ENCODE data around the gene GIMAP2. TPM values are rescaled to one million over a fixed set of nuclear protein-coding genes. Genes with fewer than 3 reads are reported as not detected.

The GIMAP2 gene
- polyA plus RNA-seq, 3 donors from 2014 or later = 63.1 to 93.5 (median 79.4) TPM

DNA sequence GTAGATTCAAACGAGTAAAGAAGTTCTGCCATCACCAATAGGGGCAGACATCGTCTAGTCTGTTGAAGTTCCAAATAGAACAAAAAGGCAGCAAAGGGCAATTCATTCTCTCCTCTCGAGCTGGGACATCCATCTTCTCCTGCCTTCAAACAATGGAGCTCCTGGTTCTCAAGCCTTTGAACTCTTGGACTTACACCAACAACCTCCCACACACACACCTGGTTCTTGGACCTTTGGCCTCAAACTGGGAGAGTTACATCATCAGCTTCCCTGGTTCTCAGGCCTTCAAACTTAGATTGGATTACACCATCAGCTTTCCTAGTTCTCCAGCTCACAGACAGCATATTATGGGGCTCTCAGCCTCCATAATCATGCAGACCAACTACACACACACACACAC is 41.9 kb downstream of the GIMAP2 start:
- H3K27me3 Mint-ChIP-seq (ENCODE audit: low read depth in 3 of 3) = peaks cover 0 to 1% (median 1%) of the 10 kb centered on the region in 3 donors
- H3K36me3 Mint-ChIP-seq = peaks cover 49 to 53% (median 52%) of the 10 kb centered on the region in 3 donors
- H3K4me1 Mint-ChIP-seq = peaks cover 57 to 69% of the 10 kb centered on the region in 2 donors
- H3K9me3 Mint-ChIP-seq = peaks cover 0 to 26% (median 7%) of the 10 kb centered on the region in 6 donors
- peak overlapping the region in 5 of 6 donors; percentile 1 to 47 (median 33) for H3K27ac Mint-ChIP-seq
- DNase-seq = no peak
- H3K4me3 Mint-ChIP-seq = no peak overlapping the region

DNA sequence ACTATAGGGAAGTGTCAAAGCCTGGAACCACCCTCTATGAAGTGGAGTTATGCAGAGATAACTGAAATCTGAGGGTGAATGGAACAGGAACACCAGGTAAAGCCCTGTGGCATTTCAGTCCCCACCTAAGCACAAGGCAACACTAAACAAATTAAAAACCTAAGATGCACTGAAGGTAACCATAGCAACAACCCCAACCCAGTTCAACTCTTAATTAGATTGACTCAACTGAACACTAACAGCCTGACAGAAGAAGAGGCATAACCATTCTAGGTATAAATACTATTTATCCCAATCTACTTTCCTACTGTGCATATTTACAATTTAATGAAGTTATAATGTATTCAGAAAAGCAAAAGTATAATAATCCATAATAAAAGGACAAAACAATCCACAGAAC is 42.5 kb downstream of the GIMAP2 start:
- H3K9me3 Mint-ChIP-seq = peaks cover 0 to 26% (median 7%) of the 10 kb centered on the region in 6 donors
- peaks cover 0 to 1% (median 1%) of the 10 kb centered on the region in 3 donors for H3K27me3 Mint-ChIP-seq (ENCODE audit: low read depth in 3 of 3)
- H3K27ac Mint-ChIP-seq = peak overlapping the region in 2 of 6 donors; percentile 12 to 35
- peaks cover 45 to 47% (median 46%) of the 10 kb centered on the region in 3 donors for H3K36me3 Mint-ChIP-seq
- DNase-seq = no peak
- H3K4me1 Mint-ChIP-seq = peaks cover 57 to 69% of the 10 kb centered on the region in 2 donors
- no peak overlapping the region for H3K4me3 Mint-ChIP-seq

DNA sequence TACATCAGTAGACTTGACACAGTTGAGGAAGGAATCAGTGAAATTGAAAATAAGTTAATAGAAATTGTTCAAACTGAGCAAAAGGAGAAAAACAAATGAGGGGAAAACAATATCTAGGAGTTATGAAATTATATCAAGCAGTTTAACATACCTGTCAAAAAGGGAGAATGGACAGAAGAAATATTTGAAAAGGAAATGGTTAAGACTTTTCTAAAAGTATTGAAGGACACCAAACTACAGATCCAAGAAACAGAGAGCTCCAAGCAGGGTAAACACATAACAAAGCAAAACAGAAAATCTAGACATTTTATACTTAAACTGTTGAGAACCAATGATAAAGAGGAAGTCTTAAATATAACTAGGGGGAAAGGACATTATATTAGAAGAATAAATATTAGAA is 43.1 kb downstream of the GIMAP2 start:
- peak overlapping the region in 4 of 6 donors; percentile 0 to 51 (median 32) for H3K27ac Mint-ChIP-seq
- H3K27me3 Mint-ChIP-seq (ENCODE audit: low read depth in 3 of 3) = peaks cover 0 to 1% (median 1%) of the 10 kb centered on the region in 3 donors
- H3K9me3 Mint-ChIP-seq = peaks cover 0 to 26% (median 7%) of the 10 kb centered on the region in 6 donors
- H3K4me1 Mint-ChIP-seq = peaks cover 57 to 69% of the 10 kb centered on the region in 2 donors
- DNase-seq = no peak
- H3K36me3 Mint-ChIP-seq = peaks cover 39 to 41% (median 40%) of the 10 kb centered on the region in 3 donors
- H3K4me3 Mint-ChIP-seq = no peak overlapping the region

DNA sequence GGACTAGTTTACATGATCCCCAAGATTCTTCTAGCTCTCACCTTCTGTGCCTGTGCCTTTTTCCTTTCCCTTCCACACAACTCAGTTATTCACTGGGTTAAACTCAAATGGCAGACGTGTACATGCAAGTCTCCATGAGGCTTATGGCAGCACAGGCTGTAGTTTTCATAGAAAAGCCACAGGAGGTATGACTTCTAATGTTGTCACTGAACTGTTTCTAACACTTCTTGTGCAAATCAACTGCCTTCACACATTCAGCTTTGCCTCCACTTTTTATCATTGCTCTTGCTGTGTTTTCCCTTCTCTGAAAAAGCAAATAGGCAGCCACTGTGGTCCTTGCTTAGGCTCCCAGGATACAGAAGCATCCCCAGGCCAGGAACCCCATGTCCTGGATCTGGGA is 46.4 kb downstream of the GIMAP2 start:
- Mint-ChIP-seq H3K27me3 (ENCODE audit: low read depth in 3 of 3) (peaks cover 0 to 1% (median 0%) of the 10 kb centered on the region in 3 donors), H3K36me3 (peaks cover 18 to 22% (median 22%) of the 10 kb centered on the region in 3 donors), H3K9me3 (peaks cover 0 to 22% (median 6%) of the 10 kb centered on the region in 6 donors), H3K4me3 (peak overlapping the region; percentile 27 to 77 (median 55)), H3K27ac (peak overlapping the region; percentile 76 to 96 (median 93)), H3K4me1 (peaks cover 46 to 68% of the 10 kb centered on the region in 2 donors)
- DNase-seq = peak in 1 of 3 donors; percentile 45

DNA sequence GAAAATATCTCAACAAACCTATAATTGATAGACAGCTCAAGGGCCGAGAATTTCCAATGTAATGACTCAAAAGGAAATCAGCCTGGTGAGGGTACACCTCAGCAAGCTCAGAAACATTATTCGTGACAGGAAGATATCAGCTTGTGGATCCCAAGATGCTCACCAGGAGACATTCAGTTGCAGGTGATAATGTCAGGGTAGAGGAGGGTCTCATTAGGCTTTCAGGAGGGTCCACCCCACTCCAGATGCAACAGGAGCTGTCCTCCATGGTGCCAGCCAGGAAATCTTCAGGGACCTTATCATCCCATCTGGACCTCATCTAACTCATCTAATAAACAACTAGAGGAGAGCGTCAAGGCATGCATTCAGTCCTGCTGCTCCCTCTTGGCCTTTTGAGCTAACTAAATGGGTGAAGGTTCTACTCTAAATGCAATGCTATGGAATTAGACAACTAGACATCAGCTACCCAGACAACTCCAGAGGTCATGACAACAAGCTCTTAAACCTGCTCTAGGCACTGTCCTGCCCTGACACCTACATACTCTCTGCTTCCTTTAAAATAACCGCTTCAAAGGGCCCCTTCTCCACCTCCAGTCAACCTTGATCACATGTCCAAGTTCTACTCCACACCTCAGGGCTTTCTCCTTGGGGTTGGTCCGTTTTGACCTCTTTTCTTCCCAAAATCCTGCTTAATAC is 47.4 kb downstream of the GIMAP2 start:
- no peak for DNase-seq
- H3K9me3 Mint-ChIP-seq = peaks cover 0 to 11% (median 5%) of the 10 kb centered on the region in 6 donors
- peaks cover 9 to 11% (median 11%) of the 10 kb centered on the region in 3 donors for H3K36me3 Mint-ChIP-seq
- H3K27me3 Mint-ChIP-seq (ENCODE audit: low read depth in 3 of 3) = peaks cover 0 to 1% (median under 1%) of the 10 kb centered on the region in 3 donors
- peaks cover 48 to 68% of the 10 kb centered on the region in 2 donors for H3K4me1 Mint-ChIP-seq
- peak overlapping the region in 4 of 5 donors; percentile 9 to 42 (median 18) for H3K4me3 Mint-ChIP-seq
- H3K27ac Mint-ChIP-seq = peak overlapping the region; percentile 76 to 96 (median 93)

DNA sequence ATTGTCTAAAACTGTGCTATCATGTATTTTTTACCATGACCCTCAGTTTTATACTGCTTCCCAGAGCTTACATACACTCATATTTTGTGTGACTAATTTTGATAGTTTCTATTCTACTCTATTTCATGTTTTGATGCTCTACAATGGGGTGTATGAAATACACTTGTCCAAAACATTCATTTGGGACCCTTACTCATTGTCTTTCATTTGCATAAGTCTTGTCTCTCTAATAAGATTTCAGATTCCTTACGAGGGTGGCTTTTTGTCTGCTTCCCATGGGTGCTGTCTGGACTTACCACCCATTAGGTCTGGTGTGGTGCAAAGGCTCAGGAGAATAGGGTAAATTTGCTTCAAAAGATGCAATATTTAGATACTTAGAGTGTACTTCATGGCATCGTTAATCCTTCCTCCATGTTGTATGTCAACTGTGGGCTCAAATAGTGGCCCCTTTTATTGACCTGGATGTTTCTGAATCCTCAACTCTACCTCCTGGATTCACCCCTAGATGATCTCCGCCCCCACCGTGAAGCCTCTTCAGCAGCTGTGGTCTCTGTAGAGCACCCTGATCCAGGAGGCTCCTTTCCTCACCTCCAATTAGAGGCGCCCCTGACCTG is 48.1 kb downstream of the GIMAP2 start:
- Mint-ChIP-seq H3K27ac (peak overlapping the region; percentile 76 to 96 (median 93)), H3K9me3 (peaks cover 0 to 5% (median 1%) of the 10 kb centered on the region in 6 donors), H3K27me3 (ENCODE audit: low read depth in 3 of 3) (peaks cover 0 to 3% (median 0%) of the 10 kb centered on the region in 3 donors), H3K4me1 (peaks cover 49 to 65% of the 10 kb centered on the region in 2 donors), H3K4me3 (peak overlapping the region in 2 of 5 donors; percentile 26 to 42), H3K36me3 (peaks cover 7 to 12% (median 11%) of the 10 kb centered on the region in 3 donors)
- no peak for DNase-seq

DNA sequence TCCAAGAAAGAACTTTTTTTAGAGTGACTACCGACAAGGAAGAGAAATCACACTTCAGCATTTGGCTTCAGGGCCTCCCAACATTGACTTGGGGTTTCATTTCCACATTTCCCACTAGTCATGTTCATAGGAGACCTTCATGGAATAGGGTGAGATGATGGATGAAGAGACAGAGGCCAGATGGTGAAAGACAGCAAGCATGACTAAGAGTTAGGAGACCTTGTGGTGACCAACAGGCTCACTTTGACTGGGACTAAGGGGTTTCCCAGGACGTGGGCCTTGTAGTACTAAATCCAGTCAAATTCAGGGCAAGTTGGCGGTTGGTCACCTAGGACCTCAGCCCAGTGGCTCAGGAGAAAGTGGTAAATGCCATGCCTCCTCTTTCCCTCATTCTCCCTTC is 48.7 kb downstream of the GIMAP2 start:
- peak overlapping the region in 1 of 6 donors; percentile 76 for H3K27ac Mint-ChIP-seq
- no peak for DNase-seq
- H3K4me3 Mint-ChIP-seq = no peak overlapping the region
- no peaks in the 10 kb centered on the region for H3K9me3 Mint-ChIP-seq
- peaks cover 53 to 65% of the 10 kb centered on the region in 2 donors for H3K4me1 Mint-ChIP-seq
- H3K36me3 Mint-ChIP-seq = peaks cover 6 to 12% (median 10%) of the 10 kb centered on the region in 3 donors
- peaks cover 0 to 3% (median 0%) of the 10 kb centered on the region in 3 donors for H3K27me3 Mint-ChIP-seq (ENCODE audit: low read depth in 3 of 3)

DNA sequence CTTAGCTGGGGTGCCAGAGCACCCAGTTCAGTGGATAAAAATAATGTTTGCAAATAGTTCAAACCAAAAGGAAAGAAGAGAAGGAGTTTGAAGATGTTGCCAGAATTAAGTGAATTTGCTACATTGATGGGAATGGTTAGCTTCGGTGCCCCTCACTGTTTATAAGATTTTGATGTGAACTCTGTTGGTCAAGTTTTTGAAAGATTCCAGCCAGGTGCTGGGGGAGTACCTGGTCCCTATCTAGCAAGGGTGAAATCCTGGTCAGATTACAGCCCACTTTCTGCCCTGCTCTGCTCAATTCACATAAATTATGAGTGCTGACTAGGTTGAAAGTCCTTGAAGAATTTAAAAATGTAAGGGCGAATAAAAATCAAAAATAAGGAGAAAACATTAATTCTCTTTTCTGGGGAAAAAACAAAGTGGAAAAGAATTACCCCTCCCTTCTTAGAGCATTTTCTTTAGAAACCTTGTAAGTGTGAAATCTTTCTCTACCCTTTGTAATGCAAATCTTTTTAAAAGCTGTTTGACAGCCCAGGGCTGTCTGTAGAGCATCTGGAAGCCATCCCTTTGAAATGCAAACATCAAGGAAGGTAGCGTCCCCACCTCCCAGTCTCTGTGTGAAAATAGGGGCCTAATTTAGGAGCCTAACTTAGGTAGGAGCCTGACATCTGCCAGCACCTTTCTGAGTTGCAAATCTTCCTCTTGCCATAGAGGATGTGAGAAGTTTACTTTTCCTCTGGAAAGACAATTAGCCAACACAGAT is 50.3 kb downstream of the GIMAP2 start:
- Mint-ChIP-seq H3K4me1 (peaks cover 57 to 73% of the 10 kb centered on the region in 2 donors), H3K36me3 (peaks cover 18 to 26% (median 23%) of the 10 kb centered on the region in 3 donors)

DNA sequence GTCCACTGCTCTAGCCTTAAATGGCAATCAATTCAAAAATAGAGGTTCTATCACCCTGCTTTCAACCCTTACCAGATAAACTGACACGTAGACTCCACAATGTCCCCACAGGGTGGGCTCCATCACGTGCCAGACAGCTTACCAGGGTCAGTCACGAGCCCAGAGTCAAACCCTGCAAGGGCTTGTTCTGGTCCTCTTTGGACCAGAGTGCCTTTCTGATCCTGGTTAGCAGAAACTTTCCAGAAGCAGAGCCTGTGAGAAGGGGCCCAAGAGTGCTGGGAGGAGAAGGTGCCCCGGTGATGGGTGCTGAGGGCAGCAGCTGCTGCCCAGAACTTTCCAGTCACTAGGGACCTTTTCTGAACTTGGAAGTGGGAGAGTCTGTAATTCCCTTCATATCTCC is 51.4 kb downstream of the GIMAP2 start:
- Mint-ChIP-seq H3K4me1 (peaks cover 62 to 73% of the 10 kb centered on the region in 2 donors), H3K27me3 (ENCODE audit: low read depth in 3 of 3) (peaks cover 0 to 3% (median 0%) of the 10 kb centered on the region in 3 donors), H3K4me3 (peak overlapping the region; percentile 93 to 99 (median 97)), H3K27ac (peak overlapping the region; percentile 88 to 97 (median 95)), H3K9me3 (no peaks in the 10 kb centered on the region), H3K36me3 (peaks cover 29 to 37% (median 33%) of the 10 kb centered on the region in 3 donors)
- DNase-seq = no peak

More for the DNA sequence above, 50.3 kb downstream of the GIMAP2 start:
- no peak for DNase-seq
- Mint-ChIP-seq H3K4me3 (peak overlapping the region; percentile 39 to 99 (median 93)), H3K27ac (peak overlapping the region; percentile 18 to 97 (median 72)), H3K27me3 (ENCODE audit: low read depth in 3 of 3) (peaks cover 0 to 3% (median 0%) of the 10 kb centered on the region in 3 donors), H3K9me3 (no peaks in the 10 kb centered on the region)

DNA sequence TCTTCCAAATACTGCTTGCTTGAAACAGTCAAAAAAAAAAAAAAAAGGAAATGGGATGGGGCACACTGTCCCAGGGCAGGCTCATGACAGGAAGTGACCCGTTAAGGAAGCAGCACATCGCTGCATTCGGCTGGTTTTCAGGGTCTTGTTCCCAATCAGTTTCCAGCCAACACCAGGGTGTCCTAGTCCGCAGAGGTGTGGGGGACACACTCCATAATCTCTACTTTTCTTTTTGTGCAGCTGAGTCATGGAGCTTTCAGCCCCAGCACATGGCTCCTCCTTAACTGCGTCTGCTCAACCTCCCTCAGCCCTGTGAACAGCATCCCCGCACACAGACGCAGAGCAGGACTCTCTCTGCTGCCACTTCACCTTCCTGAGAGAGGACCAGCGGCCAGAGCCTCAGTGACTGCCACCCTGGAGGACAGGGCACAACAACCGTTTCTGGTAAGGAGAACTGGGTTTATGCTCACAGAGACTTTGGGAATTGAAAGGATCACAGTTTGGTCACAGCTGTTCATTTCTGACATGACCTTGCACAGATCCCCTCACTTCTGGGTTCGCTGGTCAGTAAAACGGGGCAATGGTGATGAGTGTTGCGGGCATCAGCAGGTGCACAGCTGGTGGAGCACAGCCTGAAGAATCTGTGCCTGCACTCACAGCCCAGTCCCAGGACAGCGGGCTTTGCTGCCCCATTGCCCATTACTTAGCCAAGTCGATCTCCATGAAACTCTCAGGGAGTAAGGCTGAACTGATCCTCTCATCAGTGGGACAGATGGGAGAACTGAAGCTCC is 52.0 kb downstream of the GIMAP2 start, which contains the start of gene GIMAP5:
Gene GIMAP5 (plus strand): TSS at position 154 of the 791 bp plus-strand sequence. CDS start 3,467 bp downstream, outside the sequence.
- Mint-ChIP-seq H3K27ac (peak within 1 kb of the TSS; percentile 88 to 97 (median 95)), H3K9me3 (no peaks in the 10 kb centered on the region), H3K27me3 (ENCODE audit: low read depth in 3 of 3) (peaks cover 0 to 3% (median 0%) of the 10 kb centered on the region in 3 donors), H3K4me1 (peaks cover 62 to 73% of the 10 kb centered on the region in 2 donors), H3K4me3 (peak within 1 kb of the TSS; percentile 93 to 99 (median 97)), H3K36me3 (peaks cover 33 to 43% (median 39%) of the 10 kb centered on the region in 3 donors)
- DNase-seq = peak; percentile 51 to 55 (median 53)

DNA sequence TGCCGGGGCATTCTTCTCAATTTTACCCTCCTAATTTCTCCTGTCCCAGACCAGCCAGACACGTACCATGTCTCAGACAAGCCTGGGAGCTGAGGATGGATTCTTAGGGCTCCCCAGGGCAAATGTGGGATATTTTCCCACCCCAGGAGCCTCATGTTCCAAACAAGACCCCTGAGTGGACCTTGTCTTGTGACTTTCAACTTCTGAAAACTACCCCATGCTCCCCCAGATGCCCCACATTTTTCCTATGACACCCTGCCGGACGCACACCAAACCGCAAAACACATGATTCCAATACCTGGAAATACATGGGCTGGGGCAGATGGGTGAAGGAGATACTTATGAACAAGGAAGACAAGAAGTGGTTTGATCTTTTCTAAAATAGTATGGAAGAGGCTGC is 52.6 kb downstream of the GIMAP2 start:
- peaks cover 0 to 3% (median 0%) of the 10 kb centered on the region in 3 donors for H3K27me3 Mint-ChIP-seq (ENCODE audit: low read depth in 3 of 3)

DNA sequence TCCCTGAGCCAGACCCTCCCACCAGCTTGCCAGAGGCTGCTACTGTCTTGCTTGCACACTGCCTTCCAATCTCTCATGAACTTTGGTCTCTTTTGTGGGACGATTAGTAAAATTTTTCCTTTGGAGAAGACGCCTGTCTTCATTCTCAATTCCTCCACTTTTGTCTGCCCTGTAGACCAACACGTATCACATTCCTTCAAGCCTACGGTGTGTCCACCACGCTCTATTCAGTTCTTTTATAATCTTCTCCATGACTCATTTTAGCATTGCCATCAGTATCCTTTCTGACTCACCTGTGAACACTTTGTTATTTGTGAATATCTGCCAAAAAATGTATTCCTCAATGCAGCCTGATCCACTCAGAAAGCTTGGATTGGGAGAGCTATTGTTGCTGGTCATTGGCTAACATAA is 53.1 kb downstream of the GIMAP2 start:
- Mint-ChIP-seq H3K4me1 (peaks cover 62 to 73% of the 10 kb centered on the region in 2 donors), H3K9me3 (no peaks in the 10 kb centered on the region), H3K27me3 (ENCODE audit: low read depth in 3 of 3) (peaks cover 0 to 3% (median 0%) of the 10 kb centered on the region in 3 donors), H3K4me3 (peak overlapping the region; percentile 93 to 99 (median 97)), H3K36me3 (peaks cover 45 to 55% (median 50%) of the 10 kb centered on the region in 3 donors), H3K27ac (peak overlapping the region; percentile 88 to 97 (median 95))
- DNase-seq = no peak

More for the DNA sequence above, 52.6 kb downstream of the GIMAP2 start:
- peak overlapping the region; percentile 88 to 97 (median 95) for H3K27ac Mint-ChIP-seq
- peaks cover 40 to 50% (median 45%) of the 10 kb centered on the region in 3 donors for H3K36me3 Mint-ChIP-seq
- peak overlapping the region; percentile 93 to 99 (median 97) for H3K4me3 Mint-ChIP-seq
- peaks cover 62 to 73% of the 10 kb centered on the region in 2 donors for H3K4me1 Mint-ChIP-seq
- no peaks in the 10 kb centered on the region for H3K9me3 Mint-ChIP-seq
- DNase-seq = no peak

Data from immature natural killer cell (primary cell).